ENCODE data around the gene SLC40A1.

GRCh38 chr2:189552334-189552990 lies 28.1 kb downstream of the SLC40A1 start:
- TF ChIP-seq POLR2AphosphoS5 (IDR thresholded peaks at IDR 0.05; ENCODE audit: borderline replicate concordance, low read depth, low read length) = no peak
- no peak for TF ChIP-seq EZH2 (IDR thresholded peaks at IDR 0.05)
- no peak for TF ChIP-seq FOXP2 (optimal IDR thresholded peaks at IDR 0.05; ENCODE audit: control extremely low read depth, extremely low read length, insufficient read depth)
